Panc1 (cell line): Measurements from ENCODE around the gene SPEG. TPM values are rescaled to one million over a fixed set of nuclear protein-coding genes. Genes with fewer than 3 reads are reported as not detected.

Experiments used
- ATAC-seq: fragments of 200-7000 bp; cut with Tn5 transposase; 2 replicates; pipeline ENCODE4 v1.9.1; 2020; ENCODE audit warnings: mild to moderate bottlenecking, moderate library complexity
- BruUV-seq: library from RNA; stranded (reverse); fragments of 400-500 nt; replicated peaks from 2 replicates; lab custom pipeline; 2021; lab: Mats Ljungman, UMichigan
- CTCF ChIA-PET: fragments of 300-600 bp; sonication (Branson Sonifier 250); formaldehyde crosslinking; loops from one replicate; lab custom pipeline; 2022; ENCODE audit warnings: antibody characterized with exemption; lab: Charles Lee
- POLR2A ChIA-PET: fragments of 300-600 bp; sonication (Branson Sonifier 250); formaldehyde crosslinking; loops from one replicate; lab custom pipeline; 2022; ENCODE audit warnings: antibody characterized with exemption; lab: Charles Lee
- DNase-seq: peaks from one replicate; pipeline ENCODE4 v3.0.0-alpha.2; 2010; ENCODE audit warnings: low read depth, low spot score
- H3K27ac ChIP-seq: 2 replicates; pipeline ENCODE4 v1.5.1; 2011; ENCODE audit warnings: mild to moderate bottlenecking, low read length, inconsistent platforms
- H3K27me3 ChIP-seq: fragments of 200-500 bp; sonication (Bioruptor generic); 2 replicates; pipeline ENCODE4 v1.6.0; 2014; ENCODE audit warnings: low read length, inconsistent platforms; ENCODE audit not compliant: control insufficient read depth, insufficient read depth
- H3K36me3 ChIP-seq: fragments of 200-500 bp; sonication (Bioruptor generic); 2 replicates; pipeline ENCODE4 v1.5.1; 2014; ENCODE audit warnings: inconsistent platforms, mild to moderate bottlenecking, low read length, moderate library complexity; ENCODE audit not compliant: control insufficient read depth, insufficient read depth
- H3K4me1 ChIP-seq: 2 replicates; pipeline ENCODE4 v1.5.1; 2011; ENCODE audit warnings: inconsistent platforms, mild to moderate bottlenecking, low read length, moderate library complexity; ENCODE audit not compliant: control insufficient read depth, insufficient read depth
- H3K4me3 ChIP-seq, 2 experiments: 2 replicates each; pipeline ENCODE4 v1.5.1; 2011 to 2012; ENCODE audit warnings: low read depth in 2 of 2, low read length in 2 of 2, mild to moderate bottlenecking in 2 of 2, inconsistent platforms in 1 of 2, moderate library complexity in 1 of 2
- H3K9me3 ChIP-seq: fragments of 200-500 bp; sonication (Bioruptor generic); 2 replicates; pipeline ENCODE4 v1.5.1; 2014; ENCODE audit warnings: low read depth, mild to moderate bottlenecking, inconsistent platforms, low read length, moderate library complexity; ENCODE audit not compliant: control insufficient read depth, insufficient read depth
- CTCF ChIP-seq: fragments of 450-650 bp; IDR thresholded peaks from 2 replicates; pipeline ENCODE4 v1.5.1; 2017; ENCODE audit warnings: mild to moderate bottlenecking
- POLR2AphosphoS5 ChIP-seq: IDR thresholded peaks from 2 replicates; pipeline ENCODE4 v1.6.1; 2012; ENCODE audit warnings: mild to moderate bottlenecking, low read depth, low read length, moderate library complexity
- REST ChIP-seq, 2 experiments: IDR thresholded peaks; 2 replicates each; pipeline ENCODE4 v1.6.1; 2011 to 2012; ENCODE audit warnings: low read depth in 2 of 2, control low read depth in 1 of 2, low read length in 1 of 2, mild to moderate bottlenecking in 1 of 2, moderate library complexity in 1 of 2; ENCODE audit not compliant: insufficient read depth in 1 of 2
- SIN3A ChIP-seq: IDR thresholded peaks from 2 replicates; pipeline ENCODE4 v1.6.1; 2012; ENCODE audit warnings: low read depth, mild to moderate bottlenecking, low read length, moderate library complexity, borderline replicate concordance; ENCODE audit not compliant: insufficient read depth
- TCF7L2 ChIP-seq: IDR thresholded peaks from 2 replicates; pipeline ENCODE4 v1.6.1; 2011; ENCODE audit warnings: mild to moderate bottlenecking, low read depth, low read length, inconsistent platforms
- in situ Hi-C: cut with HindIII; loops from 2 replicates; pipeline ENCODE4 v1.10.0; 2016; ENCODE audit warnings: low sequenced_read_pairs, low pct_unique_long_range_greater_than_20kb
- intact Hi-C: fragments of 100-400 bp; cut with micrococcal nuclease; formaldehyde crosslinking; loops from one replicate; pipeline ENCODE4 v1.10.0; 2022; ENCODE audit not compliant: unreplicated experiment
- total RNA-seq: library from RNA; stranded (reverse); gene quantifications from one replicate; pipeline ENCODE4 v1.2.1, GENCODE V29; 2021; ENCODE audit not compliant: unreplicated experiment

SPEG gene
- total RNA-seq, 1 experiment from 2014 or later = 3.4 TPM

- ATAC-seq = no peak
- ChIA-PET POLR2A (no interaction called here), CTCF (no interaction called here)
- no peak for DNase-seq
- in situ Hi-C loops (no loop called here), intact Hi-C loops (no loop called here)
- H3K27ac ChIP-seq = no peak overlapping the region
- H3K9me3 ChIP-seq = no peaks in the 10 kb centered on the region
- no TSS peak for BruUV-seq
- no peaks in the 10 kb centered on the region for H3K36me3 ChIP-seq
- TF ChIP-seq REST (IDR thresholded peaks at IDR 0.05; ENCODE audit: insufficient read depth in 1 of 2, low read depth in 2 of 2, low read length in 1 of 2) = no peak
- TF ChIP-seq TCF7L2 = no peak
- no peak for TF ChIP-seq POLR2AphosphoS5
- no peak for TF ChIP-seq SIN3A
- TF ChIP-seq CTCF = no peak
- H3K4me1 ChIP-seq = peaks cover 4% of the 10 kb centered on the region; the same call in 1 of the 2 replicates
- H3K27me3 ChIP-seq = no peaks in the 10 kb centered on the region
- no peak overlapping the region for H3K4me3 ChIP-seq
Measured at GRCh38 chr2:219471476-219472371, 37.1 kb downstream of the SPEG start.

GRCh38 chr2:219472629-219473187 is 38.1 kb downstream of the SPEG start:
- peaks cover 2% of the 10 kb centered on the region; the same call in 1 of the 2 replicates for H3K4me1 ChIP-seq
- no peak for DNase-seq
- intact Hi-C loops = no loop called here
- no peaks in the 10 kb centered on the region for H3K27me3 ChIP-seq
- no peak overlapping the region for H3K4me3 ChIP-seq
- no peak overlapping the region for H3K27ac ChIP-seq
- POLR2A ChIA-PET = no interaction called here
- no peak for ATAC-seq
- BruUV-seq = no TSS peak
- no peaks in the 10 kb centered on the region for H3K36me3 ChIP-seq
- TF ChIP-seq SIN3A (no peak), CTCF (no peak), REST (IDR thresholded peaks at IDR 0.05; ENCODE audit: insufficient read depth in 1 of 2, low read depth in 2 of 2, low read length in 1 of 2) (no peak), TCF7L2 (no peak), POLR2AphosphoS5 (no peak)
- no peaks in the 10 kb centered on the region for H3K9me3 ChIP-seq
- CTCF ChIA-PET = interaction anchor here (0.6 kb wide), 1 partner anchor 39 kb away, joined by 5 read pairs; no protein-coding TSS in a partner anchor
- in situ Hi-C loops = no loop called here
